Measurements from ENCODE around the gene NR6A1.

DNA sequence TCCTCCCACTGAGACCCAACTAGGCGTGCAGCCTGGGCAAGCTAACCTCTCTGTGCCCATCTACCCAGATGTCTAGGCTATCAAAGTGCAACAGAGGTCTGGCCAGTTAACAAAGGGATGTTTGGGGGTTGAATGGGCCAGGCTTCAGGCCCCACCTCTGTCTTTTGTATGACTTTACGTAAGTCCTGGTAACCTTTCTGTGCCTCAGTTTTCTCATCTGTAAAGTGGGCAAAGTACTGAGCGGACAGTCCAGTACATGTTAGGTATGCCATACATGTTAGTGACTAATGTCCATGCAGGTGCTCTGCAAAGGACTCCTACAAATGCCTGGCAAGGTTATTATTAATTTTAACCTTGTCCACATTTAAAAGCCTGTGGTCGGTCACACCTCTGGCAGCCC lies 277.9 kb downstream of the NR6A1 start:
- TF ChIP-seq YY1 (IDR thresholded peaks at IDR 0.05; ENCODE audit: insufficient read depth, insufficient read length) (no peak), SUZ12 (IDR thresholded peaks at IDR 0.05; ENCODE audit: extremely low read depth, insufficient read depth, insufficient read length) (no peak)
